NCI-H1436 (cell line): ENCODE results near the gene DENND6A.
"Not testable (repeated sequence)": the region's sequence is repeated elsewhere in the genome, so short reads cannot be mapped to it uniquely, and the experiment has no call there.

Source experiments
- DNase-seq: peaks from one replicate; lab custom pipeline; 2025; lab: John Stamatoyannopoulos, UW

Gene DENND6A

DNA sequence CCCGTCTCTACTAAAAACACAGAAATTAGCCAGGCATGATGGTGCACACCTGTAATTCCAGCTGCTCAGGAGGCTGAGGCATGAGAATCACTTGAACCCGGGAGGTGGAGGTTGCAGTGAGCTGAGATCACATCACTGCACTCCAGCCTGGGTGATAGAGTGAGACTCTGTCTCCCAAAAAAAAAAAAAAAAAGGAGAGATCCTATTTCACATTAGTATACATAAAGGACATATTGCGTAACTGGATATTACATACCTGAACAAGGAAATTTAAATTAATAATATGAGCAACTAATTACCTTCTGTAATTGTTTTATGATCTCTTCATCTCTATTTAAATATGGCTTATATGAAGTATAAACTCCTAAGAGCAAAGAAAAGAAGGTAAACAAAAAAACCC lies 58.6 kb downstream of the DENND6A start:
- not testable (repeated sequence) for DNase-seq

DNA sequence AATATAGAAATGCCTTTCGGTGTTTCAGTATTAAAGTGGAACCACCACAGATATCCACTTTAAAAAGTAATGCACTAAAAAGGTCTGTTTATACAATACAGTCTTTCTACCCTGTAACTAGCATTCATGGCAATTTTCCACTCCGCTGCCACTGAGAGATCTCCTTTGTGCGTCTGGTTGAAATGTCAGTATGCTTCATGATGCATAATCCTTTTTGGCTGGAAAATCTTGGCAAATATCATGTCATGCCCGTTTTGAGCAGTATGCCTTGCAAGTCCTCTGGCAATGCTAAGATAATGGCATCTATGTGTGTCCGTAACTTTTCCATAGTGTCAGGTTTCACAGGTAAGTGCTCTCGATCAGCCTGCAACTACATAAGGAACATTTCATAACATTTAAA lies 64.9 kb downstream of the DENND6A start:
- DNase-seq = no peak

DNA sequence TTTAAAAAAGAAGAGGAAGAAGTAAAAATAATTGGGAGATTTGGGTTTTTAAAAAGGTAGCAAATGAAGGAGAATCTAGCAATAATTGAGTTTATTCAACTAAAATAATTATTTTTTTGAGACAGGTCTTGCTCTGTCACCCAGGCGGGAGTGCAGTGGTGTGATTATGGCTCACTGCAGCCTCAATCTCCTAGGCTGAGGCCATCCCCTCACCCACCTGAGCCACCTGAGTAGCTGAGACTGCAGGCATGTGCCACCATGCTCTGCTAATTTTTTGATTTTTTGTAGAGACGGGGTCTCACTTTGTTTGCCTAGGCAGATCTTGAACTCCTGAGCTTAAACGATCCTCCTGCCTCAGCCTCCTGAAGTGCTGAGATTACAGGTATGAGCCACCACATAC lies 68.1 kb downstream of the DENND6A start:
- DNase-seq = no peak

DNA sequence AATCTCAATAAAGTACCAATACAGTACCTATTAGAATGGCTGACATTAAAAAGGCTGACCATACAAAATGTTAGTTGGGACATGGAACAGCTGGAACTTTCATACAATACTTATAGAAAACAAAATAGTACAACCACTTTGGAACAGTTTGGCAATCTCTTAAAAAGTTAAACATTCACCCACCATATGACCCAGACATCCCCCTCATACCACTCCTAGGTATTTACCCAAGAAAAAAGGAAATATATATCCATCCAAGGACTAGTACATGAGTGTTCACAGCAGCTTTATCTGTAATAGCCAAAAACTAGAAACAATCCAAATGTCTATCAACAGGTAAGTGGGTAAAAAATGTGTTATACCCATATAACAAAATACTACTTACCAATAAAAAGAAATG lies 70.5 kb downstream of the DENND6A start:
- DNase-seq = no peak

DNA sequence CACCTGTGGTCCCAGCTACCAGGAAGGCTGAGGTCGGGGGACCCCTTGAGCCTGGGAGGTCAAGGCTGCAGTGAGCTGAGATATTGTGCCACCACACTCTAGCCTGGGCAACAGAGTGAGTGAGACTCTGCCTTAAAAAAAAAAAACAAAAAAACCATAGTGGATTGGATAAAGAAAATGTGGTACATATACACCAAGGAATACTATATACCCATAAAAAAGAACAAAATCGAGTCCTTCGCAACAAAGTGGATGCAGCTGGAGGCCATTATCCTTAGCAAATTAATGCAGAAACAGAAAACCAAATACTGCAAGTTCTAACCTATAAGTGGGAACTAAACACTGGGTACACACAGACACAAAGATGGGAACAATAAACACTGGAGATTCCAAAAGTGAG lies 75.1 kb downstream of the DENND6A start:
- no peak for DNase-seq

GRCh38 chr3:57616233-57616632 lies 76.6 kb downstream of the DENND6A start:
- DNase-seq = no peak

DNA sequence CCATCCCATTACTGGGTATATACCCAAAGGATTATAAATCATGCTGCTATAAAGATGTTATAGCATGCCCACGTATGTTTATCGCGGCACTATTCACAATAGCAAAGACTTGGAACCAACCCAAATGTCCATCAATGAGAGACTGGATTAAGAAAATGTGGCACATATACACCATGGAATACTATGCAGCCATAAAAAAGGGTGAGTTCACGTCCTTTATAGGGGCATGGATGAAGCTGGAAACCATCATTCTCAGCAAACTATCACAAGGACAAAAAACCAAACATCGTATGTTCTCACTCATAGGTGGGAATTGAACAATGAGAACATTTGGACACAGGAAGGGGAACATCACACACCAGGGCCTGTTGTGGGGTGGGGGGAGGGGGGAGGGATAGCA lies 81.0 kb downstream of the DENND6A start:
- not testable (repeated sequence) for DNase-seq

DNA sequence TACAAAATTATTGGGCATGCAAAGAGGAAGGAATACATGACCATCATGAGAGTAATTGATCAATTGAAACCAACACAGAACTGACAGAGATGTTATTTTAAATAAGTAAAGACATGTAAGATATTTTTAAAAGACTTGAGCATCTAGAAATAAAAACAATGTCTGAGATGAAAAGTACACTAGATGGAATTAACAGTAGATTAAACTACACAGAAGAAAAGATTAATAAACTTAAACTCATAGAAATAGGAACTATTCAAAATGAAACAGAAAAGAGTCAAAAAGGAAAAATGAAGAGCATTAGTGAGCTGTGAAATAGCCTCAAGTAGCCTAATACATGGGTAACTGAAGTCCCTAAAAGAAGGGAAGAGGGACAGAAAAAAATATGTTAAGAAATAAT lies 87.2 kb downstream of the DENND6A start:
- DNase-seq = no peak

DNA sequence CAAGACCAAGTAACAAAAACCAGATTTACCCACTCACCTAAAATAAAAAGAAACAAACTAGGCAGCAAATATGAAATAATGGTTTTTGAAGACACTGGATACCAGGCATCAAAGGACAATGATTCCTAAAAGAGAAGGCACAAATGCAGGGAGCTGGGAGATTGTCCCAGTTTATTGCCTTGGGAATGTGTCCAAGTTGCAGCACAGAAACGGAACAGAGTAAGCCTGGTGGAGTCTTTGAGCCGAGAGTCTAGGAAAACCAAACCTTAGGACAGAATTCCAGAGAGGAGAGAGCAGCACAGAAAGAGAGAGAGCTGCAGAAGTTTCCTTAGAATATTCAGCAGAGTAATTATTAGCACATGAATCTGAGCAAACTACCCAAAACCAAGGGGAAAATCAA lies 87.9 kb downstream of the DENND6A start:
- no peak for DNase-seq

DNA sequence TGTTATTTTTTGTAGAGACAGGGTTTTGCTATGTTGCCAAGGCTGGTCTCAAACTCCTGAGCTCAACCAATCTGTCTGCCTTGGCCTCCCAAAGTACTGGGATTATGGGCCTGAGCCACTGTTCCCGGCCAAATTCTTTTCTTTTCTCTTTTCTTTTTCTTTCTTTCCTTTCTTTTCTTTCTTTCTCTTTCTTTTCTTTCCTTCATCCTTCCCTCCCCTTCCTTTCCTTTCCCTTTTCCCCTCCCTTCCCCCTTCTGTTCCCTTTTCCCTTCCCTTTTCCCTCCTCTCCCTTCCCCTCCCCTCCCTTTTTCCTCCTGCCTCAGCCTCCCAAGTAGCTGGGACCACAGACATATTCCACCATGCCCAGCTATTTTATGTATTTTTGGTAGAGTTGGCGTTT lies 92.7 kb downstream of the DENND6A start:
- DNase-seq = no peak

DNA sequence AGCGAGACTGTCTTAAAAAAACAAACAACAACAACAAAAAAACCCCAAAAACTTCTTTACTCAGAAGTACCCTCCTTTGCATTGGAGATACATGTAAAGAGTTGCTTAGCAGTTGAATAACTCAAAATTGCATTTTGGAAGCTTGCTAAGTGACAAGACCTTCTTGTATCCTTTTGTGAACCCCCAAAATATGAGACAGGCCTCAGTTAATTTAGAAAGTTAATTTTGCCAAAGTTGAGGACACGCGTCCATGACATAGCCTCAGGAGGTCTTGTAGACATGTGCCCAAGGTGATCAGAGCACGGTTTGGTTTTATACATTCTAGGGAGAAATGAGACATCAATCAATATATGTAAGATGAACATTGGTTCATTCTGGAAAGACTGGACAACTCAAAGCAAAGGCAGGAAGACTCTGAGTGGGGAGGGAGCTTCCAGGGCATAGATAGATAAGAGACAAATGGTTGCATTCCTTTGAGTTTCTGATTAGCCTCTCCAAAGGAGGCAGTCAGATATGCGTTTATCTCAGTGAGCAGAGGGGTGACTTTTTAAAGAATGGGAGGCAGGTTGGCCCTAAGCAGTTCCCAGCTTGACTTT lies 94.0 kb downstream of the DENND6A start:
- no peak for DNase-seq

DNA sequence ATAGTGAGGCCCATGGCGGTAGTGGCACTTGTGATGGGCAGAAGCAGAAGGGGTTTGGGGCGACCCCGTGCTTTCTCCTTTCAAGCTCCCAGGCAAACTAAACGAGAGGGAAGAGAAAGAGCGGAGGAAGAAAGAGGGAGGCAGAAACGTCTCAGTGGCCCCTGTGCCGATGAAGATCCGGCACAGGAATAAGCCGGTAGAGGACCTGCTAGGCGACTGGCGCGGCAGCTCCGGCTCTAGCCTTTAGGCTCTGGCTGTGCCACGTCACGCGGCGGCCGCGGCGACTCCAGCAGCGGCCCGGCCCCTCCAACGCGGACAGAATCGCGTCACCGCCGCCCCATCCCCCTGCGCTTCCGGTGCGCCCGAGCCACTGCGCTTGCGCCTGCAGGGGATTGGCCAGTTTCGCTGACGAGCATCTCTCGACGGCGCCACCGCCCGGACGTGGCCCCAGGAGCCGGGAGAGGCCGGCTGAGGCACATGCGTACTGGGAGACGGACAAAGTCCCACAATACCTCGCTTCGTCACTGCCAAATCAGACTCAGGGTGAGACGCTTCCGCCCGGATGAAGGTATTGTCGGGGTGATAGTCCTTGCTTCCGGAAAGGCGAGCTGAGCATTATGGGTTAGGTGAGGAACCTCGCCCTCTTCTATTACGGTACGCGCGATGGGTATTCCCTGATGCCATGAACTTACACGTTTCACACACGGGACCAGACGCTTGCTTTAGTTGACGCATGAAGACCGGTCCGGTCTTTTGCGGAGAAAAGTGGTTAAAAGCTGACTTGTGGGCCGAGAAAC lies 95.6 kb downstream of the DENND6A start, which contains the start of gene ARF4:
ARF4 (minus strand) TSS at position 218 of the 797 bp plus-strand sequence; CDS start at position 14, 204 bp downstream.
- peak; percentile 89 for DNase-seq

DNA sequence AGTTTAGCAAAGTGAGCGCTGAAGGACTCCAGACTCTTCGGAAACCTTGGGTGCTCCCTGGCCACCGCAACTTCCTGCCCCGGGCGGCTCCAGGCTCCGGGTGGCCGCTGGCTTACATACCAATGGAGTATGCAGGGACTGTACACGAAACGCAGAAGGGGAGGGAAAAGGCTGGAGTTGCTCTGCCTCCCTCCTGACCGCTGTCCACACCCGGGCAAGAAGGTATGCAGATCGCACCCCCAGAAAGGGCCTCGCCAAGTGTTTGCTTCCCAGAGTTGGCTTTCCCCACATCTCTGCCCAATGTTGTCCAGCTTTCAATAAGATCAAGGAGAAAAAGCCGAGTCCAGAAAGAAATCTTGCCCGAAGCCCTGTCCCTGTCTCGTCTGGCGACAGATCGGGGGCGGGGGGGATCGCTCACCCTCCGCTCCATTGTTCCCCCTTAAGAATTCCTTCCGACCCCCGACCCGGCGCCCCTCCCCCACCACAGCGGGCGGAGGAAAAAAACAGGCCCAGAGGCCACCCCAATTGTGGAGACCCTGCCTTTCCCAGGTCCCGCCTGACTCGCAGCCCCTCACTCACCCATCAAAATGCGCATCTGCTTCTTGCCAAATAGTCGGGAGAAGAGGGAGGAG lies 96.3 kb downstream of the DENND6A start:
- no peak for DNase-seq

DNA sequence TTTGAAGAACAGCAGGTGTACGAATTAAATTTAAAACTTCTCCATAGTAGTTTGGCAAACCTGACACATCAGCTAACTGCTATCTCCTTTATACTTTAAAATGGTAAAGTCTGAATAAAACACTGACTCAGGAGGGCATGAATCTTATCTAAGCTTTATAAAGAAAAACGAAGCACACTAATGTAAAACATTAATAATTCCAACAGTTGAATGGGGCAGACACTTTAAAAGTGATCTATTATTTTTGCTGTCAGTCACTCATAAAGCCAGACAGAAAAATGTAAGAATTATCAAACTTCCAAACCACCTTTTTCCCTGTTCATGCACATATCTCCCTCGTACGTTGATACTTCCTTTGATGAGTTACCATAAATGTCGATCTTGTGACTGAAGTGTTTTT lies 98.3 kb downstream of the DENND6A start:
- DNase-seq = no peak

DNA sequence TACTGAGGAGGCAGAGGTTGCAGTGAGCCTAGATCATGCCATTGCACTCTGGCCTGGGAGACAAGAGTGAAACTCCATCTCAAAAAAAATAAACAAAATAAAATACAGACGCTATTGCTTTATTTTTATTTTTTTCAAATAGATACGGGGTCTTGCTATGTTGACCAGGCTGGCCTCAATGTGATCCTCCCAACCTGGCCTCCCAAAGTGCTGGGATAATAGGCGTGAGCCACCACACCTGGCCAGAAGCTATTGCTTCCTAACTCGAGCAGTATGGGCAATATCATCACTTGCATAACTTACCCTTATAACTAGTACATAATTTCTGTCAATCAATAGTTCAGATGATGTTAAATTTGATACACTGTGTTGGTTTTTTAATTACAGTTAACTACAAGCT lies 98.7 kb downstream of the DENND6A start:
- no peak for DNase-seq

- DNase-seq = no peak
These were observed 100.6 kb downstream of the DENND6A start for GRCh38 chr3:57592306-57592705.

DNA sequence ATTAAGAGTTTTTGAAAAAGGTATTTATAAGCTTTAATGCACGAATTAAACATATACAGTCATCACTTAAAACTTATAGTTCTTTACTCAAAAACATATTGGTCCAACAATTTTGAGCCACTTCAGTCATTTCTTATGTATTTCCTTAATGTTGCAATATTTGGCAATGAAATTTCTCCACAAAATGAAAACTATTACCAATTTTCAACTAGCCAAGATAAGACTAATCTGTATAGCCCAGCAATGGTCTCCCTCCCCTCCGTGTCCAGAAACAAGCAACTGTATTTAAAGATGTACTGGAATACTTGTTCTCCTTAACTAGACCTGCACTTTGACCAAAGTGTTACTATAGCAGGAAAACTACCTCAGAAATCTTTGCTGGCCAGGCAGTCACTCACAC lies 105.0 kb downstream of the DENND6A start:
- no peak for DNase-seq

DNA sequence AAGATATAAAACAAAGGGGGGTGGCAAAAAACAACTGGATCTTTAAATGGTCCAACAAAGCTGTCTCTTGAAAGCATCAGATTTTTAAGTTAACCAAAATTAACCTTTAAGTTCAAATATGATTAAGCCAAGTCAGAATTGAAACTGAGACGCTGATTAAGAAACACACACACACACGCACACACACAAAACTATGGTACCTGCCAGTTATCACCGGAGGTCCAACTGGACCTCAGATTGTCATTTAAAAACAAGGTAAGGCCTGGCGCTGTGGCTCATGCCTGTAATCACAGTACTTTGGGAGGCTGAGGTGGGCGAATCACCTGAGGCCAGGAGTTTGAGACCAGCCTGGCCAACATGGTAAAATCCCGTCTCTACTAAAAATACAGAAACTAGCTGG lies 106.1 kb downstream of the DENND6A start:
- no peak for DNase-seq

GRCh38 chr3:57583544-57583943 lies 109.3 kb downstream of the DENND6A start:
- no peak for DNase-seq

GRCh38 chr3:57582474-57583168 lies 110.3 kb downstream of the DENND6A start:
- no peak for DNase-seq

DNA sequence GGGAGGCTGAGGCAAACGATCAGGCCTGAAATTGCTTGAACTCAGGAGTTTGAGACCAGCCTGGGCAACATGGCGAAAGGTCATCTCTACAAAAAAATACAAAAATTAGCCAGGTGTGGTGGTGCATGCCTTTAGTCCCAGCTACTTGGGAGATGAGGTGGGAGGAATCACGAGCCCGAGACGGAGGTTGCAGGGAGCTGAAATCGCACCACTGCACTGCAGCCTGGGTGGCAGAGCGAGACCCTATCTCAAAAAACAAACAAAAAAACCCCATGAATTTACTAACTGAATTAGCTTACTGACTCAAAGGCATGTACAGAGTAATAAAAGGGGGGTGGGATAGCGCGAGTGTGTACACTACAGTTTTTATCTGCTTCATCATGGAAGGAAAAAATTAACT lies 115.1 kb downstream of the DENND6A start:
- no peak for DNase-seq

DNA sequence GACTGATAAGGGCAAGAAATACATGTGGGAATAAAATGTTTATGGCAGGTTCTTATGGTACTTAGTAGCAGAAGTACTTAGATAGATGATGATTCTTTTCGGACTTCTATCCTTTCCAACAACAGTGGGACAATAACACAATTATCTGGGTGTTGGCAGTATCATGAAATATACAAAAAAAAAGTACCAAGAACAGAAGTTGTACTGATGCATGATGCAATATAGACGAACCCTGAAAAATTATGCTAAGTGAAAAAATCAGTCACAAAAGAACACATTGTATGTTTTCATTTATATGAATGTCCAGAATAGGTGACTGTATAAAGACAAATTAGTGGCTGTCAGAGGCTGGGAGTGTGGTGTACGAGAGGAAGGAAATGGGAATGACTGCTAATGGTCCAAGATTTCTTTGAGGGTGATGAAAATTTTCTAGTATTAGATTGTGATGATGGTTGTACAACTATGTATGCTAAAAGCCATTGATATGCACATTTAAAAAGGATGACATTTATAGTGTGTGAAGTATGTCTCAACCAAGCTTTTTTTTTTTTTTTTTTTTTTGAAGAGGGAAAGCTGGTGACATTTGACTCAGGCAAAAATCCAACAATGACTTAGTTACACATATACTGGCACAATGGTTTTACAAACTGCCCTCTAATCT lies 116.8 kb downstream of the DENND6A start:
- DNase-seq = no peak
